Right renal cortex interstitium (tissue), 3 donors: ENCODE measurements around the gene SYNDIG1L. TPM values are rescaled to one million over a fixed set of nuclear protein-coding genes. Genes with fewer than 3 reads are reported as not detected.
A peak's percentile ranks its signal among the peaks of the same experiment; 100 is the strongest.

Experiments used
- DNase-seq, 3 donors: peaks; one replicate each; pipeline ENCODE4 v3.0.0-alpha.2; 2013; ENCODE audit warnings: low read depth in 3 of 3, low spot score in 2 of 3
- polyA plus RNA-seq, 3 donors: library from polyadenylated mRNA; unstranded; fragments of 120-200 nt; gene quantifications; one replicate each; pipeline ENCODE4 v1.2.1, GENCODE V29; 2013; ENCODE audit not compliant: insufficient read length in 3 of 3

The SYNDIG1L gene
- polyA plus RNA-seq, 3 donors, result 0.18 to 0.28 (median 0.24) TPM

DNA sequence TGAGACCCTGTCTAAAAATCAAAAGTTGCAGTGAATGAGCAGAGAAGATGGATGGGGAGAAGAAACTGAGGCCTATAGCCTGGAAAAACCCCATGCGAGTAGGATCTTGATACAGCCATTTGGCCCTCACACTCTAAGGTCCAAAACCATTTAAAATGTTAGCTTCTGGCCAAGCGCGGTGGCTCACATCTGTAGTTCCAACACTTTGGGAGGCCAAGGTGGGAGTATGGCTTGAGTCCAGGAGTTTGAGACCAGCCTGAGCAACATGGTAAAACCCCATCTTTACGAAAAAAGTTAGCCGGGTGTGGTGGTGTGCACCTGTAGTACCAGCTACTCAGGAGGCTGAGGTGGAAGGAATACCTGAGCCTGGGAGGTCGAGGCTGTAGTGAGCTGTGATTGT, 58.0 kb downstream of the SYNDIG1L start:
- DNase-seq, result no peak

DNA sequence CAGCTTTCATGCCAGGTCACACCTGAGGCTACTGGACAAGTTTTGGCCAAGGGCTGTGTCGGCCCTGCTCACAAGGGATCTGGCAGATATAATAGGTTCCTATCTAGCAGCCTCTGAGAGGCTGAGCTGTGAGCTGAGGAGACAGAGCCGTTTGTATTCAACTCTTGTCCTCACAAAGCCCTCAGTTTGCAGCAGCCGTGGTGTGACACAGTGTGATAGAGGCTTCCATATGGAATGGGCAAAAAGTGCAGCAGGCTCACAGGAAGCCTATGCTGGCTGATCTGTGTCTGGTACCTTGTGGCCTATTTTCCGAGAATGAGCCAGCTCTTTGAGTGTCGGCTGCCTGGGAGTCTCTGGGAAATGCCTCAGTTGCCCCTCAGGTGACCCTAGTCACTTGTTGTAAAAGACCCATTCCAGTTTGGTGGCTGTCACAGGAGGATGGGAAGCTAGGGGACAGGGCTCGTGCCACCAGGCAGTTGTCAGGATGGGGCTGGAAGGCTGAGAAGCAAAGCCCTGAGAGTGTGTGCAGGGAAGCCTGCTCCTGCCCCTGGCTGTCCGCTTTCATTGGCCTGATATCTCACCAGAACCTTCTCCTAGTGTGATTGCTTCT, 61.6 kb downstream of the SYNDIG1L start:
- no peak for DNase-seq

DNA sequence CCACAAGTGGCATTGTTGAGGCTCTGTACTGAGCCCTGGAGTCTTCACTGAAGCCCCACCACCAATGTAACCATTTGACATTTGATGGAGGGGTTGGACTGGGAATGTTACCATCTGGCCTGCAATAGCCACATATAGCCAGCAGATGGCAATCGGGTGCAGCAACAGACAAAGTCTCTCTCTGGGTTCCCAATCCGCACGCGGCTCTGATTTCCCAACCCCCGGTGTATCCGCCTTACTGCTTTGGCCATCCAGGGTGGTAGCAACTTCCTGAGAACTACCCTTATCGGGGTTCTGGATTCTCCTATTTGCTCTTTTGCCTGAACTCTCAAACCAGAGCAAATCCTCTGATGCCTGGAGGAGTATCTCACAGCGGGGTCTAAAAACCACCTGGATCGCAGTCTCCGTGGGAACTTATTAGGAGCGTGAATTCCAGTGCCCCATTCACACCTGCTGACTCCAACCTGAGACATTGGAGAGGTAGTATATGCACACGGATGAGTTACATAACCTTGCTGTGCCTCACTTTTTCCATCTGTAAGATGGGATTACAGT, 63.6 kb downstream of the SYNDIG1L start:
- peak; percentile 41 to 66 (median 56) for DNase-seq

DNA sequence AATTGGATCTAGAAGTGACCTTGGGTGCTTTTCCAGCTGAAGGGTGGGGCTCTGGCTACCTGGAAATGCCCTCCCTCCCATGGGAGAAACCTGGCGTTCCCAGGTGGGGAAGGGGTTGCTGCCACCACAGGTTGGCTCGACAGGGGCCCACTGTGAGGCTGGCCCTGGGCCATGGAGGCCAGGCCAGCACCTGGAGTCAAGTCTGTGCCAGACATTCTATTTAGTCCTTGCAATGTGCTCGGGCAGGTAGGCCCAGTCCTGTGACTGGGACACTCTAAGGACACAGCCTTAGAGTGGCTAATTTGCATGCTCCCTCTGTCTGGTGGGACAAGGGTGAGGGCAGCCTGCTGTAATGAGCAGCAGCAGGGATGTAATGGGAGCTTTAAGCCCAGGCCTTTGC, 65.8 kb downstream of the SYNDIG1L start:
- DNase-seq, result no peak

DNA sequence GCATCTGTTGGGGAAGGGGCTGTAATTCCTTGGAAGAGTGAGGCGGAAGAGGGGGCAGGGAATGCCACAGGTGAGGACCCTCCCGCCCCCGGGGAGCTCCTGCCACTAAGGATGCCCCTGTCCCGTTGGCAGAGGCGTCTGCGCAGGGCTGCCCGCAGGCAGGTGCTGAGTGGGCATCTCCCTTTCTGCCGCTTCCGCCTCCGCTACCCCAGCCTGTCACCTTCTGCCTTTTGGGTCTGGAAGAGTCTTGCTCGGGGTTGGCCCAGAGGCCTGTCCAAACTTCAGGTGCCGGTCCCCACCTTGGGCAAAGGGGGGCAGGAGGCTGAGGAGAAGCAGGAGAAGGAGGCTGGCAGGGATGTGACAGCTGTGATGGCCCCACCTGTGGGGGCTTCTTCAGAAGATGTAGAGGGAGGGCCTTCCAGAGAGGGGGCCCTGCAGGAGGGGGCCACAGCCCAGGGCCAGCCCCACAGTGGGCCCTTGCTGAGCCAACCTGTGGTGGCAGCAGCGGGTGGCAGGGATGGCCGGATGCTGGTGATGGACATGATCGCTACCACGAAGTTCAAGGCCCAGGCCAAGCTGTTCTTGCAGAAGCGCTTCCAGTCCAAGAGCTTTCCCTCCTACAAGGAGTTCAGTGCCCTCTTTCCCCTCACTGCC, 67.7 kb downstream of the SYNDIG1L start:
- no peak for DNase-seq

DNA sequence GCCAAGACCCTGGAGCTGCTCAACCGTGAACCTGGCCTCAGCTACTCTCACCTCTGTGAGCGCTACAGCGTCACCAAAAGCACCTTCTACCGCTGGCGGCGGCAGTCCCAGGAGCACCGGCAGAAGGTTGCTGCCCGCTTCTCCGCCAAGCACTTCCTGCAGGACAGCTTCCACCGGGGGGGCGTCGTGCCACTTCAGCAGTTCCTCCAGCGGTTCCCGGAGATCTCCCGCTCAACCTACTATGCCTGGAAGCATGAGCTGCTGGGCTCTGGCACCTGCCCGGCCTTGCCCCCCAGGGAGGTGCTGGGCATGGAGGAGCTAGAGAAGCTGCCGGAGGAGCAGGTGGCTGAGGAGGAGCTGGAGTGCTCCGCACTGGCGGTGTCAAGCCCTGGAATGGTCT, 68.4 kb downstream of the SYNDIG1L start:
- no peak for DNase-seq

DNA sequence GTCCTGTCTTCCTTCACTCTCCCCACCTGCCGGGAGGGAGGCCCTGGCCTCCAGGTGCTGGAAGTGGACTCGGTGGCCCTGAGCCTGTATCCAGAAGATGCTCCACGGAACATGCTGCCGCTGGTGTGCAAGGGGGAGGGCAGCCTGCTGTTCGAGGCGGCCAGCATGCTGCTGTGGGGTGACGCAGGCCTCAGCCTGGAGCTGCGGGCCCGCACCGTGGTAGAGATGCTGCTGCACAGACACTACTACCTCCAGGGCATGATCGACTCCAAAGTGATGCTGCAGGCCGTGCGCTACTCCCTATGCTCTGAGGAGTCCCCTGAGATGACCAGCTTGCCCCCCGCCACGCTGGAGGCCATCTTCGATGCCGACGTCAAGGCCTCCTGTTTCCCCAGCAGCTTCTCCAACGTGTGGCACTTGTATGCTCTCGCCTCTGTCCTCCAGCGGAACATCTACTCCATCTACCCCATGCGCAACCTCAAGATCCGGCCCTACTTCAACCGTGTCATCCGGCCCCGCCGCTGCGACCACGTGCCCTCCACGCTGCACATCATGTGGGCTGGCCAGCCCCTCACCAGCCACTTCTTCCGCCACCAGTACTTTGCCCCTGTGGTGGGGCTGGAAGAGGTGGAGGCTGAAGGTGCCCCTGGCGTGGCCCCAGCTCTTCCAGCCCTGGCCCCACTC, 69.0 kb downstream of the SYNDIG1L start:
- DNase-seq, result no peak

Other genes starting within 250 kb of the SYNDIG1L start
- gene VSX2, start 186.8 kb downstream of the SYNDIG1L start, polyA plus RNA-seq, result under 1 TPM in 1 of 3 donors, not detected in 2; 0.08 TPM
- gene ABCD4, start 123.3 kb downstream of the SYNDIG1L start, polyA plus RNA-seq, result 10 to 100 TPM; 90.9 to 95.9 (median 92.5) TPM
- gene VRTN, start 77.7 kb downstream of the SYNDIG1L start, polyA plus RNA-seq, result not detected
- gene NPC2, start 67.1 kb upstream of the SYNDIG1L start, polyA plus RNA-seq, result 100 to 1,000 TPM; 333 to 385 (median 336) TPM
- gene ISCA2, start 67.6 kb upstream of the SYNDIG1L start, polyA plus RNA-seq, result 10 to 100 TPM; 41.3 to 46.8 (median 42.9) TPM
- gene LTBP2, start 186.0 kb upstream of the SYNDIG1L start, polyA plus RNA-seq, result 1 to 10 TPM; 2.0 to 2.7 (median 2.4) TPM